Liver (tissue), 9 donors: ENCODE results near the gene GTPBP8. TPM values are rescaled to one million over a fixed set of nuclear protein-coding genes. Genes with fewer than 3 reads are reported as not detected.

Experiments
- DNase-seq: peaks from one replicate; pipeline ENCODE4 v3.0.0-alpha.2; 2017; ENCODE audit warnings: low spot score
- H3K27ac ChIP-seq, 2 donors: one replicate each; pipeline ENCODE4 v1.7.0; 2013; ENCODE audit warnings: inconsistent platforms in 2 of 2, low read length in 2 of 2, control low read depth in 1 of 2, low read depth in 1 of 2, mild to moderate bottlenecking in 1 of 2
- H3K27me3 ChIP-seq, 4 donors: one replicate each; pipeline versions ENCODE4 v1.6.1 to v1.7.0; 2013; ENCODE audit warnings: low read length in 3 of 4, inconsistent platforms in 1 of 4, mild to moderate bottlenecking in 1 of 4, moderate library complexity in 1 of 4; ENCODE audit not compliant: control insufficient read depth in 4 of 4, insufficient read depth in 4 of 4
- H3K36me3 ChIP-seq, 4 donors: one replicate each; pipeline versions ENCODE4 v1.6.1 to v1.7.0; 2013; ENCODE audit warnings: low read length in 3 of 4, mild to moderate bottlenecking in 3 of 4, low read depth in 1 of 4, moderate library complexity in 1 of 4; ENCODE audit not compliant: control insufficient read depth in 4 of 4, insufficient read depth in 3 of 4
- H3K4me1 ChIP-seq, 4 donors: one replicate each; pipeline versions ENCODE4 v1.6.1 to v1.7.0; 2013; ENCODE audit warnings: low read length in 3 of 4, mild to moderate bottlenecking in 3 of 4, moderate library complexity in 1 of 4; ENCODE audit not compliant: control insufficient read depth in 4 of 4, insufficient read depth in 4 of 4
- H3K4me3 ChIP-seq, 3 donors: one replicate each; pipeline versions ENCODE4 v1.6.1 to v1.7.0; 2013; ENCODE audit warnings: low read length in 3 of 3, control low read depth in 1 of 3, low read depth in 1 of 3, mild to moderate bottlenecking in 1 of 3
- H3K9ac ChIP-seq, 2 donors: one replicate each; pipeline ENCODE4 v1.7.0; 2013; ENCODE audit warnings: low read length in 2 of 2, mild to moderate bottlenecking in 2 of 2, moderate library complexity in 2 of 2, control low read depth in 1 of 2, low read depth in 1 of 2
- H3K9me3 ChIP-seq, 4 donors: one replicate each; pipeline versions ENCODE4 v1.6.1 to v1.7.0; 2013; ENCODE audit warnings: low read length in 3 of 4; ENCODE audit not compliant: control insufficient read depth in 4 of 4
- ATF3 ChIP-seq: IDR thresholded peaks from 2 replicates; pipeline ENCODE4 v1.6.1; 2016; ENCODE audit warnings: antibody characterized with exemption
- CTCF ChIP-seq: fragments of 150-350 bp; IDR thresholded peaks from 2 replicates; pipeline ENCODE4 v1.5.1; 2017; ENCODE audit warnings: improper control_type of control experiment, low read depth, low read length; ENCODE audit not compliant: missing input control
- EGR1 ChIP-seq, 2 donors: IDR thresholded peaks; 2 replicates each; pipeline ENCODE4 v1.6.1; 2016 to 2018; ENCODE audit warnings: antibody characterized with exemption in 2 of 2, low read depth in 2 of 2
- FOXA1 ChIP-seq: IDR thresholded peaks from 2 replicates; pipeline ENCODE4 v1.6.1; 2016; ENCODE audit warnings: antibody characterized with exemption
- FOXA2 ChIP-seq: IDR thresholded peaks from 2 replicates; pipeline ENCODE4 v1.6.1; 2016; ENCODE audit warnings: antibody characterized with exemption
- GABPA ChIP-seq, 2 donors: IDR thresholded peaks in 1 of 2; conservative IDR thresholded peaks in 1 of 2; 2 replicates each; pipeline ENCODE4 v1.6.1; 2016; ENCODE audit warnings: antibody characterized with exemption in 2 of 2, mild to moderate bottlenecking in 1 of 2, moderate library complexity in 1 of 2
- HNF4G ChIP-seq: IDR thresholded peaks from 2 replicates; pipeline ENCODE4 v1.6.1; 2016; ENCODE audit warnings: antibody characterized with exemption
- MAX ChIP-seq: IDR thresholded peaks from 2 replicates; pipeline ENCODE4 v1.6.1; 2016; ENCODE audit warnings: antibody characterized with exemption
- NR2F2 ChIP-seq: IDR thresholded peaks from 2 replicates; pipeline ENCODE4 v1.6.1; 2016; ENCODE audit warnings: antibody characterized with exemption
- RAD21 ChIP-seq, 2 donors: IDR thresholded peaks; 2 replicates each; pipeline ENCODE4 v1.6.1; 2016; ENCODE audit warnings: antibody characterized with exemption in 2 of 2, mild to moderate bottlenecking in 2 of 2
- REST ChIP-seq: IDR thresholded peaks from 2 replicates; pipeline ENCODE4 v1.6.1; 2016; ENCODE audit warnings: antibody characterized with exemption, mild to moderate bottlenecking
- RXRA ChIP-seq, 2 donors: IDR thresholded peaks; 2 replicates each; pipeline ENCODE4 v1.6.1; 2017 to 2018; ENCODE audit warnings: antibody characterized with exemption in 2 of 2, mild to moderate bottlenecking in 1 of 2
- SP1 ChIP-seq: IDR thresholded peaks from 2 replicates; pipeline ENCODE4 v1.6.1; 2018; ENCODE audit warnings: antibody characterized with exemption, mild to moderate bottlenecking
- TAF1 ChIP-seq: conservative IDR thresholded peaks from 2 replicates; pipeline ENCODE4 v1.6.1; 2016; ENCODE audit warnings: antibody characterized with exemption, mild to moderate bottlenecking
- YY1 ChIP-seq: IDR thresholded peaks from 2 replicates; pipeline ENCODE4 v1.6.1; 2016; ENCODE audit warnings: antibody characterized with exemption, mild to moderate bottlenecking
- WGBS: extraction: QIAGEN DNeasy Blood & Tissue Kit; methylation state at CpG from one replicate; pipeline ENCODE4 v1.1.7; 2013; 5-methylcytosine and 5-hydroxymethylcytosine counted together
- polyA plus RNA-seq, 2 donors: library from polyadenylated mRNA; stranded (reverse) in 1 of 2; unstranded in 1 of 2; fragments of 200-250 nt in 1 of 2; fragments of >200 nt in 1 of 2; fragmentation: Nextera tagmentation in 1 of 2; extraction: Ambion mirVana in 1 of 2; gene quantifications; one replicate each; pipeline versions ENCODE4 v1.2.1 to v1.2.3, GENCODE V29; 2013 to 2015
- total RNA-seq, 2 donors: library from RNA; depleted of rRNA; stranded (reverse); fragments of >200 nt; gene quantifications; one replicate each; pipeline ENCODE4 v1.2.3, GENCODE V29; 2014
- donor health status: healthy.
- donor health status: healthy.
- donor health status: healthy.
- donor health status: healthy.
- donor health status: healthy.

GTPBP8 gene
- total and polyA plus RNA-seq, 4 donors: 7.4 to 17.6 (median 9.2) TPM

- no peak for DNase-seq
- Histone ChIP-seq H3K4me3 (no peak overlapping the region), H3K4me1 (peaks cover 0 to 3% (median 0%) of the 10 kb centered on the region in 4 donors), H3K27ac (no peak overlapping the region), H3K36me3 (no peaks in the 10 kb centered on the region), H3K9ac (no peak overlapping the region), H3K9me3 (no peaks in the 10 kb centered on the region), H3K27me3 (no peaks in the 10 kb centered on the region)
- TF ChIP-seq NR2F2 (no peak), SP1 (no peak), RXRA (IDR thresholded peaks at IDR 0.05) (no peak), GABPA (IDR thresholded peaks at IDR 0.05 in 1 of 2, conservative IDR thresholded peaks at IDR 0.05 in 1 of 2) (no peak), REST (no peak), HNF4G (no peak), MAX (no peak), RAD21 (IDR thresholded peaks at IDR 0.05) (no peak), CTCF (no peak), FOXA2 (no peak), ATF3 (no peak)
These were observed 27.1 kb upstream of the GTPBP8 start for GRCh38 chr3:112963683-112964082.

GRCh38 chr3:112965656-112966055 lies 25.1 kb upstream of the GTPBP8 start:
- 86% methylated on average over 6 of the region's 6 CpGs for WGBS
- Histone ChIP-seq H3K4me1 (peaks cover 0 to 3% (median 0%) of the 10 kb centered on the region in 4 donors), H3K36me3 (no peaks in the 10 kb centered on the region), H3K9ac (no peak overlapping the region), H3K9me3 (no peaks in the 10 kb centered on the region), H3K4me3 (no peak overlapping the region), H3K27ac (no peak overlapping the region), H3K27me3 (no peaks in the 10 kb centered on the region)
- DNase-seq: no peak
- TF ChIP-seq REST (no peak), ATF3 (no peak), FOXA2 (no peak), HNF4G (no peak), FOXA1 (no peak), TAF1 (no peak), YY1 (no peak), RAD21 (IDR thresholded peaks at IDR 0.05) (no peak), EGR1 (IDR thresholded peaks at IDR 0.05; ENCODE audit: low read depth in 2 of 2) (no peak)
